HG02798 (cell line): ENCODE results near the gene FARP1.

Source experiments
- ATAC-seq: cut with Tn5 transposase; IDR thresholded peaks from one replicate; pipeline ENCODE4 v1.9.1; 2021; ENCODE audit warnings: mild to moderate bottlenecking; ENCODE audit not compliant: unreplicated experiment, poor library complexity

FARP1 gene

GRCh38 chr13:98429081-98429480 is 286.2 kb downstream of the FARP1 start:
- ATAC-seq: no peak

- ATAC-seq: no peak
These were observed 286.6 kb downstream of the FARP1 start for GRCh38 chr13:98429531-98429930.

- no peak for ATAC-seq
These were observed 287.3 kb downstream of the FARP1 start for GRCh38 chr13:98429977-98430736.

- no peak for ATAC-seq
These were observed 289.7 kb downstream of the FARP1 start for GRCh38 chr13:98432638-98433037.

- ATAC-seq: no peak
These were observed 290.8 kb downstream of the FARP1 start for GRCh38 chr13:98433654-98434053.

- ATAC-seq: no peak
These were observed 291.2 kb downstream of the FARP1 start for GRCh38 chr13:98434060-98434459.

GRCh38 chr13:98435376-98435775 is 292.5 kb downstream of the FARP1 start:
- no peak for ATAC-seq

DNA sequence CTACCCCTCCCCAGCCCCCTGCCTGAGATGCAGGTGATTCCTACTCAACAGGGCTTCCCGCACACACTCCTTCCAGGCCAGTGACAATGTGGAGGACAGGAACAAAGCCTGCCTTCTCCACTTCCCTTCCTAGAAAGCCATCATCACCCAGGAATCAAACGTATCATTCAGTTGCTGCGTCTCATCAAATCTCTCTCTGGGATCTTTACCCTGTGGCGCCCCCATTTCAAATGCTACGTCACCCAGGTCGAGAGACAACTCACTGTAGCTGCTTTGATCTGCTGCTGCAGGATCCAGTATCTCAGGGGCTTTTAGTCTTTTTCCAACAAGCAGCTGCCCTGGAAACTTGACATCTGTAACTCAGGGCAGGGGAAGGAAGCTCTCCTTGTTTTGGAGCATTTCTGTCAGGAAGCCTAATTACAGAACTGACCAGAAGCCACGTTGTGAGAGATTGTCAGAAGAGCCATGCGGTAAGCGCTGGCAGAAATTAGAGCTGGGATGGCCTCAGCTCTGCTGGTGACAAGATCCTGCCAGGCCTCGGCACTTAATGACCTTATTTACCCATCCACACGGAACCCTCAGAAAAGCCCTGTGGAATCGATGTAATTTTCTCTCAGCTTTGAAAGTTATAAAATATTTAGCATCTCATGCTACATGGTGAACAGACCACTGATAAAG is 293.5 kb downstream of the FARP1 start:
- no peak for ATAC-seq

DNA sequence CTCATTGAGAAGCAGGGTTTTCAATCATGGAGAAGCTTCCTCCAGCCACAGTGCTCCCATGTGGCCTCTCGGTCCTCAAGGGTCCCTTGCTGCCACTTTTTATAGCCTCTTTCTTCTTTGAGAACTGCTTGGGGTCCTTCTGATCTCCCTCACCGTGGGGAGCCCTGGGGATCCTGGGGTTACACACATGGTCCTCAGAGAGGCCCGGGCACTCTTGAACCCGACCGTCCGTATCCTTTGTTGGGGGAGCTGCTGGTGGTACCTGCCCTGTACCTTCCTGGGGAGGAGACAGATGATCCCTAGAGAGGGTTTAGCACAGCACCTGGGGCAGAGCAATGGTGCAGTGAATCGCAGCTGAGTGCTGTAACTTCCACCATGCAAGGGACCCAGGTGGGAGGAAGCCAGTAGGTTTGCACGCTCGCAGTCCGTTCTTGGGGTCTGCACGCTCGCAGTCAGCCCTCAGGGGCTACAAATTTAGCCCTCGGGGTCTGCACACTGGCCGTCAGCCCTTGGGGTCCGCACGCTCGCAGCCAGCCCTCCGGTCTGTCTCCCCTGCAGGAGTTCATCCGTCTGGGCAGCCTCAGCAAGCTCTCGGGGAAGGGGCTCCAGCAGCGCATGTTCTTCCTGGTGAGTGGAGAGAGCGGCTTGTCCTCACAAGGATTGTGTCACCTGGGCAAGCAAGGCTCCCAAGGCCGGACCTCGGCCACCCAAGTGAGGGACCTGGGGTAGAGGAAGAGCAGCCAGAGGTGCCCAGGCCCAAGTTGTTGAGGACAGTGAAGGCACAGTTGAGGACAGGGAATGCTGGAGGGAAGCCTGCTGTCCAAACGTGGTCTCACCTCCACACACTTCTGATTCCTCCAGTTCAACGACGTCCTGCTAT is 295.6 kb downstream of the FARP1 start:
- ATAC-seq: no peak

- no peak for ATAC-seq
These were observed 296.4 kb downstream of the FARP1 start for GRCh38 chr13:98439126-98439828.

- no peak for ATAC-seq
These were observed 297.0 kb downstream of the FARP1 start for GRCh38 chr13:98439896-98440295.

DNA sequence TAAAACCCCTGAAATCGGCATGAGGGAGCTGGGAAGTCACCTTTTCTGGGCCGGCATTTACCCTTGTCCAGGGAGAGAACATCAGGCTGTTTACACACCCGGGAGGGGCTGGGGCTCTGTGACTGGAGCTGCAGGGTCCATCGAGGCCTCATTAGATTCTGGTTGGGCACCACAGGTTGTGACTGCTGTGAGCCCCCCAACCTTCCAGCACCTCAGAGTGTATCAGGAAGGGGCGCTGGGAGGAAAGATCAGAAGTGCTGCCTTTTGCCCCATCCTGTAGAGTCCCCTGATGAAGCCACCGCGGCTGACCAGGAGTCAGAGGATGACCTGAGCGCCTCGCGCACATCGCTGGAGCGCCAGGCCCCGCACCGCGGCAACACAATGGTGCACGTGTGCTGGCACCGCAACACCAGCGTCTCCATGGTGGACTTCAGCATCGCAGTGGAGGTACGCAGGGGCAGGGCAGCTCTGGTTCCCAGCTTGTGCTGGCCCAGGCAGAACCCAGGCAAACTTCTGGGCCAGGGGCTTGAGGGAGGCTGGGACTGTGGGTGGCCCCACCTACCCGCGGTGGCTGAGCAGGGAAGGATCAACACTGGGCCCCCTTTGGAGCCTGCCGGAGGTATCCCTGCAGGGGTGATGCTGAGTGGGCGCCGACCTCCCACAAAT is 297.6 kb downstream of the FARP1 start:
- no peak for ATAC-seq

GRCh38 chr13:98441056-98441676 is 298.3 kb downstream of the FARP1 start:
- ATAC-seq: no peak

GRCh38 chr13:98442391-98443230 is 299.7 kb downstream of the FARP1 start:
- no peak for ATAC-seq

- no peak for ATAC-seq
These were observed 300.4 kb downstream of the FARP1 start for GRCh38 chr13:98443329-98443728.

DNA sequence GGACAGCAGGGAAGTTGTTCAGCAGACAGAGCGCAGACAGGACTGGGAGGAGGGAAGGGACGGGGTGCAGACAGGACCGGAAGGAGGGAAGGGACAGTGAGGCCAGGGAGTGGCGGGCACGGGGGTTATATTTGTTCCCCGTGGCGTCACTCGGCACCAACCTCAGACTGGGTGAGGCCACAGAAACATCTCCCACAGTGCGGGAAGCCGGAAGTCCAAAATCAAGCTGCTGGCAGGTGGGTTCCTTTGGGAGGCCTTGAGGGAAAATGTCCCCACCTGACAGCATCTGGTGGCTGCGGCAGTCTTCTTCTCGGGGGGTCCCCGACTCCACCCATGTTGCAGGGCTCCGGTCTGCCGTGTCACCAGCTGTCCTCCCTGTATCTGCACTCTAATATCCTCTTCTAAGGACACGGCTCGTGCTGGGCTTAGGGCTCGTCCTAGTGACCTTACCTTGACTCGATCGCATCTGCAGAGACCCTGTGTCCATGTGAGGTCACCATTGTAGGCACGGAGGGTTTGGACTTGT is 301.0 kb downstream of the FARP1 start:
- no peak for ATAC-seq

DNA sequence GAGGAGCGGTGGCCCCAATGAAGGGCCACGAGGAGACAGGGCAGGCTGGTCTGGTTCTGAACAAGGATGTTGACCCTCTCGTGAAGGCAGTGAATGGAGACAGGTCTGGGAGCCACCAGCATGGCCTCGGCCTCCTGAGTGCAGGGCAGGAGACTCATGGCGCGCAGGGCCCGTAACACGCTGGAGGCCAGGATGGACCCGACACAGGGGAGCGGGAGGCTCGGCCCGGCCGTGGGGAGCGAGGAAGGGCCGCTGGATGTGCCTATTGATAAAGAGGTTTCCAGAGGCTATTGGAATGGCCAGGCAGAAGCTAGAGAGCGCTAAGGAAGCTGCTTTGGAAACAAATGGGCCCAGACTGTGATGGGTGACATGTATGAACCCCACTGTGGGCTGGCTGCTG is 301.5 kb downstream of the FARP1 start:
- no peak for ATAC-seq
